CD4-positive, alpha-beta memory T cell (primary cell): ENCODE data around the gene HSD17B7. TPM values are rescaled to one million over a fixed set of nuclear protein-coding genes. Genes with fewer than 3 reads are reported as not detected.
"Not testable (repeated sequence)": the region's sequence is repeated elsewhere in the genome, so short reads cannot be mapped to it uniquely, and the experiment has no call there.

ENCODE experiments used
- CTCF ChIA-PET: fragments of 350-600 bp; sonication (Branson Sonifier 250); formaldehyde crosslinking; loops from one replicate; lab custom pipeline; 2021; ENCODE audit warnings: inconsistent platforms; ENCODE audit not compliant: partially characterized antibody; lab: Charles Lee
- POLR2A ChIA-PET: fragments of 350-600 bp; sonication (Branson Sonifier 250); formaldehyde crosslinking; loops from one replicate; lab custom pipeline; 2021; ENCODE audit not compliant: partially characterized antibody; lab: Charles Lee
- DNase-seq, 5 donors: peaks; one replicate each; pipeline versions ENCODE4 v3.0.0 to v3.0.0-alpha.2; 2020 to 2022; ENCODE audit warnings: mixed read lengths in 1 of 5
- H3K27ac ChIP-seq: one replicate; pipeline ENCODE4 v1.7.0; 2013; ENCODE audit warnings: low read depth, low read length
- H3K27me3 ChIP-seq: 2 replicates; pipeline ENCODE4 v1.7.0; 2013; ENCODE audit warnings: mild to moderate bottlenecking, low read length, moderate library complexity; ENCODE audit not compliant: insufficient read depth
- H3K36me3 ChIP-seq: 2 replicates; pipeline ENCODE4 v1.7.0; 2013; ENCODE audit warnings: mild to moderate bottlenecking, low read length, moderate library complexity; ENCODE audit not compliant: insufficient read depth
- H3K4me1 ChIP-seq: 2 replicates; pipeline ENCODE4 v1.7.0; 2013; ENCODE audit warnings: mild to moderate bottlenecking, low read length, moderate library complexity; ENCODE audit not compliant: insufficient read depth
- H3K4me3 ChIP-seq, 2 donors: one replicate each; pipeline ENCODE4 v1.7.0; 2013; ENCODE audit warnings: low read length in 2 of 2, mild to moderate bottlenecking in 1 of 2
- H3K9me3 ChIP-seq, 2 donors: one replicate each; pipeline ENCODE4 v1.7.0; 2013; ENCODE audit warnings: low read length in 2 of 2, control low read depth in 1 of 2; ENCODE audit not compliant: control insufficient read depth in 1 of 2
- H3K27ac Mint-ChIP-seq, 7 donors: one replicate each; pipeline ENCODE4 v1.8.0; 2020 to 2021; ENCODE audit warnings: mixed read lengths in 7 of 7, mild to moderate bottlenecking in 6 of 7, inconsistent platforms in 3 of 7, moderate library complexity in 3 of 7
- H3K27me3 Mint-ChIP-seq, 2 donors: one replicate each; pipeline ENCODE4 v1.8.0; 2020 to 2021; ENCODE audit warnings: mixed read lengths in 2 of 2
- H3K36me3 Mint-ChIP-seq, 2 donors: one replicate each; pipeline ENCODE4 v1.8.0; 2020 to 2021; ENCODE audit warnings: mixed read lengths in 2 of 2, inconsistent platforms in 1 of 2, mild to moderate bottlenecking in 1 of 2
- H3K4me1 Mint-ChIP-seq, 4 donors: one replicate each; pipeline ENCODE4 v1.8.0; 2020 to 2021; ENCODE audit warnings: mixed read lengths in 4 of 4, mild to moderate bottlenecking in 1 of 4
- H3K4me3 Mint-ChIP-seq, 8 donors: one replicate each; pipeline ENCODE4 v1.8.0; 2020 to 2021; ENCODE audit warnings: mixed read lengths in 8 of 8, mild to moderate bottlenecking in 7 of 8, moderate library complexity in 6 of 8, inconsistent platforms in 3 of 8
- H3K9me3 Mint-ChIP-seq, 8 donors: one replicate each; pipeline ENCODE4 v1.8.0; 2020 to 2021; ENCODE audit warnings: mixed read lengths in 8 of 8, mild to moderate bottlenecking in 5 of 8, inconsistent platforms in 3 of 8, moderate library complexity in 1 of 8
- intact Hi-C: fragments of 100-400 bp; cut with micrococcal nuclease; formaldehyde crosslinking; loops from one replicate; pipeline ENCODE4 v1.15.1; 2023
- polyA plus RNA-seq, 2 donors: library from polyadenylated mRNA; unstranded; fragments of 300-500 nt; fragmentation: Illumina TruSeq; gene quantifications; one replicate each; pipeline ENCODE4 v1.2.3, GENCODE V29; 2021
- total RNA-seq, 2 experiments: library from RNA; stranded (reverse); gene quantifications; one replicate each; pipeline ENCODE4 v1.2.3, GENCODE V29; 2021

Gene HSD17B7
- total RNA-seq (10 to 100 TPM; 38.7 to 43.0 TPM), polyA plus RNA-seq (10 to 100 TPM; 17.3 to 20.0 TPM)

- Histone ChIP-seq H3K27ac (peak within 1 kb of the TSS; percentile 74), H3K4me3 (peak within 1 kb of the TSS in 1 of 2 donors; percentile 51)
- CTCF ChIA-PET, H3K4me1 ChIP-seq, H3K36me3 ChIP-seq, H3K9me3 Mint-ChIP-seq, H3K9me3 ChIP-seq, POLR2A ChIA-PET, H3K27me3 Mint-ChIP-seq, H3K27me3 ChIP-seq, H3K4me1 Mint-ChIP-seq: not testable (repeated sequence)
- H3K36me3 Mint-ChIP-seq: peaks cover 3 to 10% of the 10 kb centered on the region in 2 donors
- DNase-seq: peak; percentile 79 to 85 (median 82)
- H3K27ac Mint-ChIP-seq: peak within 1 kb of the TSS; percentile 94 to 99 (median 98)
- intact Hi-C loops: loop anchor here (5.0 kb wide), 1 partner anchor 293 kb away; the partner anchor contains the start of gene UHMK1
- peak within 1 kb of the TSS; percentile 91 to 96 (median 94) for H3K4me3 Mint-ChIP-seq
These were observed at the start of gene HSD17B7 for GRCh38 chr1:162790303-162790984. TSS of gene HSD17B7 (plus strand) at chr1:162790702. CDS start at chr1:162790801, 99 bp downstream.

GRCh38 chr1:162740755-162741154, 49.7 kb upstream of the HSD17B7 start:
- Histone ChIP-seq H3K27ac (no peak overlapping the region), H3K9me3 (no peaks in the 10 kb centered on the region), H3K36me3 (no peaks in the 10 kb centered on the region), H3K27me3 (no peaks in the 10 kb centered on the region), H3K4me1 (no peaks in the 10 kb centered on the region), H3K4me3 (no peak overlapping the region)
- H3K4me3 Mint-ChIP-seq: no peak overlapping the region
- no peak overlapping the region for H3K27ac Mint-ChIP-seq
- intact Hi-C loops: no loop called here
- no peak for DNase-seq
- no peaks in the 10 kb centered on the region for H3K27me3 Mint-ChIP-seq
- CTCF ChIA-PET: no interaction called here
- POLR2A ChIA-PET: no interaction called here
- no peaks in the 10 kb centered on the region for H3K4me1 Mint-ChIP-seq
- peaks cover 0 to 3% (median 0%) of the 10 kb centered on the region in 8 donors for H3K9me3 Mint-ChIP-seq
- no peaks in the 10 kb centered on the region for H3K36me3 Mint-ChIP-seq

- POLR2A ChIA-PET: no interaction called here
These were observed 48.9 kb upstream of the HSD17B7 start for GRCh38 chr1:162741574-162741973.

GRCh38 chr1:162746264-162746942, 44.1 kb upstream of the HSD17B7 start:
- H3K4me3 Mint-ChIP-seq, H3K36me3 ChIP-seq, H3K4me1 ChIP-seq, intact Hi-C loops, H3K4me1 Mint-ChIP-seq, CTCF ChIA-PET, H3K36me3 Mint-ChIP-seq, H3K4me3 ChIP-seq, H3K9me3 Mint-ChIP-seq, H3K27ac Mint-ChIP-seq, H3K27ac ChIP-seq, H3K27me3 Mint-ChIP-seq, H3K9me3 ChIP-seq, DNase-seq, H3K27me3 ChIP-seq, POLR2A ChIA-PET: not testable (repeated sequence)

More at GRCh38 chr1:162741574-162741973, 48.9 kb upstream of the HSD17B7 start:
- no peak overlapping the region for H3K4me3 ChIP-seq
- intact Hi-C loops: no loop called here
- no peak overlapping the region for H3K27ac ChIP-seq
- Mint-ChIP-seq H3K27me3 (no peaks in the 10 kb centered on the region), H3K4me3 (no peak overlapping the region), H3K9me3 (peaks cover 0 to 3% (median 0%) of the 10 kb centered on the region in 8 donors), H3K36me3 (no peaks in the 10 kb centered on the region), H3K4me1 (no peaks in the 10 kb centered on the region), H3K27ac (no peak overlapping the region)
- no peaks in the 10 kb centered on the region for H3K36me3 ChIP-seq
- DNase-seq: no peak
- H3K9me3 ChIP-seq: no peaks in the 10 kb centered on the region
- no peaks in the 10 kb centered on the region for H3K4me1 ChIP-seq
- CTCF ChIA-PET: no interaction called here
- H3K27me3 ChIP-seq: no peaks in the 10 kb centered on the region

- no peaks in the 10 kb centered on the region for H3K27me3 ChIP-seq
- Mint-ChIP-seq H3K27ac (no peak overlapping the region), H3K4me3 (no peak overlapping the region), H3K4me1 (no peaks in the 10 kb centered on the region), H3K9me3 (peaks cover 0 to 10% (median 0%) of the 10 kb centered on the region in 8 donors), H3K27me3 (peaks cover 0 to 2% of the 10 kb centered on the region in 2 donors), H3K36me3 (peaks cover 0 to 4% of the 10 kb centered on the region in 2 donors)
- H3K4me3 ChIP-seq: no peak overlapping the region
- no peak for DNase-seq
- intact Hi-C loops: no loop called here
- POLR2A ChIA-PET: no interaction called here
- no peak overlapping the region for H3K27ac ChIP-seq
- CTCF ChIA-PET: no interaction called here
- H3K9me3 ChIP-seq: no peaks in the 10 kb centered on the region
- no peaks in the 10 kb centered on the region for H3K4me1 ChIP-seq
- no peaks in the 10 kb centered on the region for H3K36me3 ChIP-seq
These were observed 37.4 kb upstream of the HSD17B7 start for GRCh38 chr1:162753001-162753658.

GRCh38 chr1:162753998-162754585, 36.4 kb upstream of the HSD17B7 start:
- DNase-seq: no peak
- H3K36me3 Mint-ChIP-seq: peaks cover 0 to 4% of the 10 kb centered on the region in 2 donors
- Histone ChIP-seq H3K27ac (no peak overlapping the region), H3K4me3 (no peak overlapping the region), H3K27me3 (no peaks in the 10 kb centered on the region), H3K9me3 (no peaks in the 10 kb centered on the region), H3K36me3 (no peaks in the 10 kb centered on the region), H3K4me1 (no peaks in the 10 kb centered on the region)
- H3K4me1 Mint-ChIP-seq: no peaks in the 10 kb centered on the region
- ChIA-PET POLR2A (no interaction called here), CTCF (no interaction called here)
- H3K27me3 Mint-ChIP-seq: no peaks in the 10 kb centered on the region
- no peak overlapping the region for H3K4me3 Mint-ChIP-seq
- no peak overlapping the region for H3K27ac Mint-ChIP-seq
- intact Hi-C loops: no loop called here
- H3K9me3 Mint-ChIP-seq: peaks cover 0 to 7% (median 0%) of the 10 kb centered on the region in 8 donors

GRCh38 chr1:162755306-162755705, 35.2 kb upstream of the HSD17B7 start:
- peaks cover 0 to 4% of the 10 kb centered on the region in 2 donors for H3K36me3 Mint-ChIP-seq
- no peaks in the 10 kb centered on the region for H3K4me1 ChIP-seq
- no peak overlapping the region for H3K4me3 ChIP-seq
- H3K9me3 Mint-ChIP-seq: peaks cover 0 to 5% (median 0%) of the 10 kb centered on the region in 8 donors
- no peak overlapping the region for H3K27ac ChIP-seq
- H3K9me3 ChIP-seq: no peaks in the 10 kb centered on the region
- intact Hi-C loops: no loop called here
- H3K4me3 Mint-ChIP-seq: no peak overlapping the region
- no peaks in the 10 kb centered on the region for H3K36me3 ChIP-seq
- ChIA-PET POLR2A (no interaction called here), CTCF (no interaction called here)
- DNase-seq: no peak
- H3K4me1 Mint-ChIP-seq: no peaks in the 10 kb centered on the region
- no peaks in the 10 kb centered on the region for H3K27me3 Mint-ChIP-seq
- no peaks in the 10 kb centered on the region for H3K27me3 ChIP-seq
- H3K27ac Mint-ChIP-seq: no peak overlapping the region
